Measurements from ENCODE around the gene TULP4. TPM values are rescaled to one million over a fixed set of nuclear protein-coding genes. Genes with fewer than 3 reads are reported as not detected.

TULP4 gene
- total and polyA plus RNA-seq, 2 of the 8 experiments (the other 6 are each of a cell fraction or from before 2014, with no cell fraction given): 7.7 to 51.6 TPM

GRCh38 chr6:158389193-158389919, 77.1 kb downstream of the TULP4 start:
- H3K27ac ChIP-seq (ENCODE audit: low read depth, low read length): no peak overlapping the region
- H3K9ac ChIP-seq (replicated peaks in 1 of 4; ENCODE audit: extremely low read depth in 1 of 4, low read depth in 3 of 4, low read length in 3 of 4): no peak overlapping the region
- no peak overlapping the region for H3K4me2 ChIP-seq (ENCODE audit: insufficient read depth in 1 of 2, low read depth in 2 of 2, low read length in 2 of 2)
- no peak overlapping the region for H2AFZ ChIP-seq (ENCODE audit: low read length)
- no peak overlapping the region for H4K8ac ChIP-seq (ENCODE audit: extremely low read depth, insufficient read depth, low read length)
- H3K4me3 ChIP-seq (ENCODE audit: extremely low read depth in 1 of 4, insufficient read depth in 2 of 4, low read depth in 3 of 4, low read length in 4 of 4): no peak overlapping the region
- no peak overlapping the region for H2BK15ac ChIP-seq (ENCODE audit: low read length)
- no peaks in the 10 kb centered on the region for H3K27me3 ChIP-seq (replicated peaks in 1 of 4; ENCODE audit: control insufficient read depth in 3 of 4, extremely low read depth in 1 of 4, insufficient read depth in 3 of 4, low read length in 3 of 4)
- POLR2A ChIA-PET (ENCODE audit: partially characterized antibody): interaction anchor here (0.7 kb wide), 1 partner anchor 242 kb away, joined by 3 read pairs; no protein-coding TSS in a partner anchor
- no peak overlapping the region for H3K23ac ChIP-seq (ENCODE audit: insufficient read length)
- peaks cover 20 to 26% of the 10 kb centered on the region in 2 experiments for H3K9me3 ChIP-seq (ENCODE audit: insufficient read depth in 2 of 2, low read depth in 1 of 2, low read length in 1 of 2)
- H2AK5ac ChIP-seq (ENCODE audit: low read depth, low read length): no peak overlapping the region
- no peak for FAIRE-seq
- no peak overlapping the region for H4K5ac ChIP-seq (ENCODE audit: insufficient read length, low read depth, low read length)
- H3K23me2 ChIP-seq (ENCODE audit: low read depth, low read length): no peaks in the 10 kb centered on the region
- H3K4ac ChIP-seq (replicated peaks; ENCODE audit: insufficient read length, low read depth, low read length): no peak overlapping the region
- no peak overlapping the region for H3K56ac ChIP-seq (replicated peaks; ENCODE audit: insufficient read length, low read depth, low read length)
- no peak overlapping the region for H2BK12ac ChIP-seq (ENCODE audit: low read depth, low read length)
- H3K36me3 ChIP-seq (ENCODE audit: control insufficient read depth in 2 of 4, insufficient read depth in 4 of 4, low read length in 3 of 4): peaks cover 0 to 4% (median 0%) of the 10 kb centered on the region in 4 experiments; a peak in 1 of 8 replicates
- peaks cover 0 to 1% of the 10 kb centered on the region in 2 experiments for H4K20me1 ChIP-seq (replicated peaks in 1 of 2; ENCODE audit: control insufficient read depth in 1 of 2, insufficient read depth in 2 of 2, low read length in 2 of 2)
- H3K4me1 ChIP-seq (replicated peaks in 1 of 4; ENCODE audit: control insufficient read depth in 3 of 4, insufficient read depth in 4 of 4, low read length in 3 of 4): no peaks in the 10 kb centered on the region
- no peaks in the 10 kb centered on the region; a peak in 1 of 4 replicates for H3K79me2 ChIP-seq (ENCODE audit: control insufficient read depth in 1 of 2, insufficient read depth in 2 of 2, low read length in 2 of 2)
- no peak overlapping the region for H3K18ac ChIP-seq (ENCODE audit: extremely low read depth, low read length)
- WGBS, 2 experiments (ENCODE audit: extremely low coverage in 1 of 2, insufficient coverage in 1 of 2, insufficient read length in 1 of 2, insufficient replicate concordance in 2 of 2, low coverage in 1 of 2, low lambda C conversion rate in 2 of 2, missing lambda C conversion rate in 1 of 2): 92% methylated on average over 3 of the region's 3 CpGs; no CpG with 5 or more reads in 1 of the 2 experiments
- no peaks in the 10 kb centered on the region for H3K79me1 ChIP-seq (ENCODE audit: low read depth, low read length)
- no peak overlapping the region for H2BK5ac ChIP-seq (ENCODE audit: low read depth, low read length)
- no peak overlapping the region for H3K14ac ChIP-seq (ENCODE audit: insufficient read length)
- no peak overlapping the region for H2BK20ac ChIP-seq (ENCODE audit: low read length)
- no peak overlapping the region for H4K91ac ChIP-seq (replicated peaks; ENCODE audit: insufficient read length, low read length)
- H2BK120ac ChIP-seq (replicated peaks; ENCODE audit: low read depth, low read length): no peak overlapping the region
- CTCF ChIA-PET (ENCODE audit: partially characterized antibody): interaction anchor here (0.5 to 1.5 kb wide), 4 partner anchors 10 to 1715 kb away, joined by 3 to 4 read pairs (median 3); no protein-coding TSS in a partner anchor
- no peak for DNase-seq (ENCODE audit: low read depth in 1 of 2, low spot score in 2 of 2)
- TF ChIP-seq SP2 (IDR thresholded peaks at IDR 0.05; ENCODE audit: low read length): no peak
